Posterior cingulate gyrus (tissue), 11 donors: ENCODE results near the gene ATG16L1.

Source experiments
- DNase-seq, 10 donors: peaks; one replicate each; pipeline versions ENCODE4 v3.0.0 to v3.0.0-alpha.2; 2020 to 2021; ENCODE audit warnings: mixed read lengths in 3 of 10
- intact Hi-C: fragments of 100-400 bp; cut with DNase I; formaldehyde crosslinking; loops from one replicate; pipeline ENCODE4 v1.15.1; 2023

Gene ATG16L1

GRCh38 chr2:233281553-233281952 lies 30.1 kb downstream of the ATG16L1 start:
- intact Hi-C loops = loop anchor here (10.0 kb wide), 1 partner anchor 163 kb away; no protein-coding TSS in a partner anchor
- no peak for DNase-seq

GRCh38 chr2:233281992-233282603 lies 30.6 kb downstream of the ATG16L1 start:
- intact Hi-C loops = loop anchor here (10.0 kb wide), 1 partner anchor 163 kb away; no protein-coding TSS in a partner anchor
- DNase-seq = no peak

- no peak for DNase-seq
- intact Hi-C loops = loop anchor here (10.0 kb wide), 1 partner anchor 159 kb away; no protein-coding TSS in a partner anchor
Observed at GRCh38 chr2:233285921-233286320, 34.4 kb downstream of the ATG16L1 start.

GRCh38 chr2:233287871-233288270 lies 36.4 kb downstream of the ATG16L1 start:
- intact Hi-C loops = loop anchor here (10.0 kb wide), 1 partner anchor 157 kb away; no protein-coding TSS in a partner anchor
- DNase-seq = peak in 8 of 10 donors; percentile 17 to 92 (median 52)

GRCh38 chr2:233288663-233289062 lies 37.2 kb downstream of the ATG16L1 start:
- intact Hi-C loops = loop anchor here (10.0 kb wide), 1 partner anchor 156 kb away; no protein-coding TSS in a partner anchor
- DNase-seq = peak in 4 of 10 donors; percentile 10 to 41 (median 26)

- intact Hi-C loops = loop anchor here (10.0 kb wide), 1 partner anchor 155 kb away; no protein-coding TSS in a partner anchor
- DNase-seq = peak in 3 of 10 donors; percentile 11 to 58 (median 51)
Observed at GRCh38 chr2:233289648-233290047, 38.2 kb downstream of the ATG16L1 start.

GRCh38 chr2:233290051-233290845 lies 38.8 kb downstream of the ATG16L1 start:
- DNase-seq = no peak
- intact Hi-C loops = no loop called here

- intact Hi-C loops = no loop called here
- no peak for DNase-seq
Observed at GRCh38 chr2:233295891-233296290, 44.4 kb downstream of the ATG16L1 start.

- intact Hi-C loops = no loop called here
- DNase-seq = no peak
Observed at GRCh38 chr2:233297076-233297475, 45.6 kb downstream of the ATG16L1 start.

GRCh38 chr2:233300401-233300800 lies 48.9 kb downstream of the ATG16L1 start:
- no peak for DNase-seq
- intact Hi-C loops = no loop called here

- DNase-seq = no peak
- intact Hi-C loops = no loop called here
Observed at GRCh38 chr2:233301248-233301647, 49.8 kb downstream of the ATG16L1 start.

GRCh38 chr2:233301811-233302210 lies 50.3 kb downstream of the ATG16L1 start:
- intact Hi-C loops = no loop called here
- DNase-seq = no peak

GRCh38 chr2:233303252-233303651 lies 51.8 kb downstream of the ATG16L1 start:
- intact Hi-C loops = no loop called here
- DNase-seq = peak in 1 of 10 donors; percentile 39

GRCh38 chr2:233307565-233307964 lies 56.1 kb downstream of the ATG16L1 start, which contains the start of gene SAG:
Gene SAG, plus strand, starts transcription at chr2:233307816. Its CDS starts 1,374 bp downstream, at chr2:233309190.
- DNase-seq = peak in 1 of 10 donors; percentile 8
- intact Hi-C loops = no loop called here

- DNase-seq = peak in 2 of 10 donors; percentile 8 to 43
- intact Hi-C loops = no loop called here
Observed at GRCh38 chr2:233311241-233311926, 59.9 kb downstream of the ATG16L1 start.

- peak in 1 of 10 donors; percentile 52 for DNase-seq
- intact Hi-C loops = no loop called here
Observed at GRCh38 chr2:233312874-233313273, 61.4 kb downstream of the ATG16L1 start.

- intact Hi-C loops = no loop called here
- peak in 3 of 10 donors; percentile 25 to 58 (median 37) for DNase-seq
Observed at GRCh38 chr2:233314180-233314925, 62.9 kb downstream of the ATG16L1 start.

- no peak for DNase-seq
- intact Hi-C loops = no loop called here
Observed at GRCh38 chr2:233317196-233317943, 65.9 kb downstream of the ATG16L1 start.

GRCh38 chr2:233319256-233319655 lies 67.8 kb downstream of the ATG16L1 start:
- intact Hi-C loops = no loop called here
- no peak for DNase-seq
